ENCODE results near the gene CIDEA. TPM values are rescaled to one million over a fixed set of nuclear protein-coding genes. Genes with fewer than 3 reads are reported as not detected.
A peak's percentile ranks its signal among the peaks of the same experiment; 100 is the strongest.

CIDEA gene
- total and polyA plus RNA-seq, 9 of the 15 experiments (the other 6 are each of a cell fraction or from before 2014, with no cell fraction given): not detected

DNA sequence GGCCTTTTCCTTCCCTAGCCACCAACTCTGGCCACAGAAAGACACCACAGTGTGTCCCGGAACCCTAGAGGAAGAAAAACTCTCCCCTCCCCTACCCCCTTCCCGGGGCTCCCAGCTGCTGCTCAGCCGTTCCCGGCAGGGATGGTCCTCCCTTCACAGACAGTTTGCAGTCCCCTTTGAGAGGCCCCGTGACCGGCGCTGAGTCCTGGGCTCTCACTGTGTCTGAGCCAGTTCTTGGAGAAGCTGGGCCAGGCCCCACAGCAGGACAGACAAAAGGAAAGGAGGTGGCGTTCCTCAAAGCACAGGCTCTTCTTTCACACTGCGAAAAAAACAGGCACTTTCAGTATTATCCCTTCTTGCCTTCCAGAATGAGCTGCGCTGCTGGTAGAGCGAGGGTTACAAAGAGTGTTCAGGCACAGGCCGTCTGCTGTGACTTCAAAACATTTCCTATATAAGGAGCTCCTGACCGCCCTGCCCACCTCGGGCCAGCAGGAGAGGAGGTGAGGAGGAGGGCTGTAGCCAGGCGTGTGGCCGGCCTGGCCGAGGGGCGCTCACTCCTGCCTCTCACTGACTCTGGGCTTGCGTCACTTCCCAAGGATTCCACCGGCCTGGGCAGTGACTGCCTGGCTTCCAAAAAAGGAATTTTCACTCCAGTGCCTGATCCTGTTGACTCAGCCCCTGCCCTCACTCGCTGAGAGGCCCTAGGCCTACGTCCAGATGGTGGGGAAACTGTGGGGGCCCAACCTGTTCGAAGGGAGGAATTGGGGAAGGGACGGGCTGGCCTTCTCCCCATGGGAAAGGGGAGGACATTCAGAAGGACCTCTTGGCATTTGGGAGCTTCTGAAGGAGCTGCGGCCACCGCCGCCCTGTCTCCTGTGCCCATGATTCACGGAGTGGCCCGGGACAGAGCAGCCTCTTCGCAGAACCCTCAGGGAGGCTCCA, 24.9 kb downstream of the CIDEA start:
- CTCF ChIA-PET (ENCODE audit: low intra/inter-chr PET ratio): no interaction called here

More for the DNA sequence above, 24.9 kb downstream of the CIDEA start:
- Histone ChIP-seq H3K36me3 (ENCODE audit: control insufficient read depth, insufficient read depth, low read length) (no peaks in the 10 kb centered on the region), H3K9me1 (ENCODE audit: control insufficient read depth, insufficient read depth, low read length) (peaks cover 2% of the 10 kb centered on the region), H2AFZ (ENCODE audit: low read depth, low read length) (peak overlapping the region; percentile 46), H3K27me3 (ENCODE audit: control insufficient read depth in 2 of 2, insufficient read depth in 2 of 2, low read length in 2 of 2) (no peaks in the 10 kb centered on the region), H3K27ac (ENCODE audit: extremely low read depth, low read depth, low read length) (no peak overlapping the region), H3K4me2 (ENCODE audit: insufficient read depth, low read length) (no peak overlapping the region), H3K9ac (ENCODE audit: insufficient read depth in 1 of 2, low read depth in 2 of 2, low read length in 2 of 2) (peak overlapping the region in 1 of 2 experiments; percentile 1; a peak in 2 of 4 replicates), H3K4me1 (replicated peaks in 1 of 2; ENCODE audit: control insufficient read depth in 2 of 2, insufficient read depth in 2 of 2, low read length in 2 of 2) (peaks cover 6 to 23% of the 10 kb centered on the region in 2 experiments; a peak in 4 of 5 replicates), H3K4me3 (no peak overlapping the region), H4K20me1 (replicated peaks; ENCODE audit: control insufficient read depth, insufficient read depth, low read length) (no peaks in the 10 kb centered on the region), H3K79me2 (ENCODE audit: control insufficient read depth, insufficient read depth, low read length) (no peaks in the 10 kb centered on the region), H3K9me3 (replicated peaks; ENCODE audit: control insufficient read depth, insufficient read depth, low read depth, low read length) (no peaks in the 10 kb centered on the region)
- DNase-seq (ENCODE audit: extremely low read depth in 1 of 4, low spot score in 3 of 4): no peak
- TF ChIP-seq, protein P1, sequence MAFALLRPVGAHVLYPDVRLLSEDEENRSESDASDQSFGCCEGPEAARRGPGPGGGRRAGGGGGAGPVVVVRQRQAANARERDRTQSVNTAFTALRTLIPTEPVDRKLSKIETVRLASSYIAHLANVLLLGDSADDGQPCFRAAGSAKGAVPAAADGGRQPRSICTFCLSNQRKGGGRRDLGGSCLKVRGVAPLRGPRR (CRISPR knock-in tag; IDR thresholded peaks at IDR 0.05): no peak
- TF ChIP-seq MBD2 (IDR thresholded peaks at IDR 0.05; ENCODE audit: borderline replicate concordance, low read depth) (no peak), CREBBP (IDR thresholded peaks at IDR 0.05; ENCODE audit: low read depth, low read length) (no peak), ZNF79 (CRISPR knock-in tag; IDR thresholded peaks at IDR 0.05; ENCODE audit: low read depth) (no peak), NR2F6 (CRISPR knock-in tag; IDR thresholded peaks at IDR 0.05) (no peak), PRMT5 (CRISPR knock-in tag; IDR thresholded peaks at IDR 0.05) (no peak), BRD4 (IDR thresholded peaks at IDR 0.05) (no peak), ESRRB (CRISPR knock-in tag; IDR thresholded peaks at IDR 0.05; ENCODE audit: borderline replicate concordance) (no peak)
- TF ChIP-seq, protein P2, sequence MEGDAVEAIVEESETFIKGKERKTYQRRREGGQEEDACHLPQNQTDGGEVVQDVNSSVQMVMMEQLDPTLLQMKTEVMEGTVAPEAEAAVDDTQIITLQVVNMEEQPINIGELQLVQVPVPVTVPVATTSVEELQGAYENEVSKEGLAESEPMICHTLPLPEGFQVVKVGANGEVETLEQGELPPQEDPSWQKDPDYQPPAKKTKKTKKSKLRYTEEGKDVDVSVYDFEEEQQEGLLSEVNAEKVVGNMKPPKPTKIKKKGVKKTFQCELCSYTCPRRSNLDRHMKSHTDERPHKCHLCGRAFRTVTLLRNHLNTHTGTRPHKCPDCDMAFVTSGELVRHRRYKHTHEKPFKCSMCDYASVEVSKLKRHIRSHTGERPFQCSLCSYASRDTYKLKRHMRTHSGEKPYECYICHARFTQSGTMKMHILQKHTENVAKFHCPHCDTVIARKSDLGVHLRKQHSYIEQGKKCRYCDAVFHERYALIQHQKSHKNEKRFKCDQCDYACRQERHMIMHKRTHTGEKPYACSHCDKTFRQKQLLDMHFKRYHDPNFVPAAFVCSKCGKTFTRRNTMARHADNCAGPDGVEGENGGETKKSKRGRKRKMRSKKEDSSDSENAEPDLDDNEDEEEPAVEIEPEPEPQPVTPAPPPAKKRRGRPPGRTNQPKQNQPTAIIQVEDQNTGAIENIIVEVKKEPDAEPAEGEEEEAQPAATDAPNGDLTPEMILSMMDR (IDR thresholded peaks at IDR 0.05 in 2 of 3, conservative IDR thresholded peaks at IDR 0.05 in 1 of 3; ENCODE audit: insufficient read depth in 2 of 3, low read depth in 1 of 3, low read length in 3 of 3): no peak
- TF ChIP-seq, protein P3, sequence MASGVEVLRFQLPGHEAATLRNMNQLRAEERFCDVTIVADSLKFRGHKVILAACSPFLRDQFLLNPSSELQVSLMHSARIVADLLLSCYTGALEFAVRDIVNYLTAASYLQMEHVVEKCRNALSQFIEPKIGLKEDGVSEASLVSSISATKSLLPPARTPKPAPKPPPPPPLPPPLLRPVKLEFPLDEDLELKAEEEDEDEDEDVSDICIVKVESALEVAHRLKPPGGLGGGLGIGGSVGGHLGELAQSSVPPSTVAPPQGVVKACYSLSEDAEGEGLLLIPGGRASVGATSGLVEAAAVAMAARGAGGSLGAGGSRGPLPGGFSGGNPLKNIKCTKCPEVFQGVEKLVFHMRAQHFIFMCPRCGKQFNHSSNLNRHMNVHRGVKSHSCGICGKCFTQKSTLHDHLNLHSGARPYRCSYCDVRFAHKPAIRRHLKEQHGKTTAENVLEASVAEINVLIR (CRISPR knock-in tag; IDR thresholded peaks at IDR 0.05): no peak
- intact Hi-C loops (cut with micrococcal nuclease): no loop called here
- BruUV-seq (replicated peaks): no TSS peak
- in situ Hi-C loops (cut with MboI): no loop called here
- peak; percentile 11 for FAIRE-seq
- WGBS (ENCODE audit: insufficient coverage, low coverage, missing lambda C conversion rate): 63% methylated on average over 27 of the region's 30 CpGs
- POLR2A ChIA-PET: interaction anchor here (0.5 to 1.2 kb wide), 4 partner anchors 97 to 668 kb away, joined by 3 to 4 read pairs (median 3); no protein-coding TSS in a partner anchor
- ATAC-seq: peak; percentile 14; the same call in 1 of the 3 replicates

Data from K562 (cell line).